Gastroesophageal sphincter (tissue), 4 donors: ENCODE data around the gene EPHA10. TPM values are rescaled to one million over a fixed set of nuclear protein-coding genes. Genes with fewer than 3 reads are reported as not detected.
"Not testable (repeated sequence)": the region's sequence is repeated elsewhere in the genome, so short reads cannot be mapped to it uniquely, and the experiment has no call there.

ENCODE experiments used
- ATAC-seq: fragments of 150-250 bp; one replicate; pipeline ENCODE4 v1.9.1; 2016; ENCODE audit warnings: mild to moderate bottlenecking, moderate library complexity
- H3K27ac ChIP-seq, 4 donors: fragments of 200-600 bp; sonication (generic) in 3 of 4; 1 replicate in 3 of 4; 2 replicates in 1 of 4; pipeline ENCODE4 v1.5.1; 2016 to 2019
- H3K27me3 ChIP-seq: fragments of 200-600 bp; sonication (generic); one replicate; pipeline ENCODE4 v1.5.1; 2019
- H3K36me3 ChIP-seq, 2 donors: fragments of 200-600 bp; sonication (generic); one replicate each; pipeline ENCODE4 v1.5.1; 2019; ENCODE audit warnings: control low read depth in 1 of 2
- H3K4me1 ChIP-seq, 3 donors: fragments of 200-600 bp; sonication (generic); 1 replicate in 2 of 3; 2 replicates in 1 of 3; pipeline ENCODE4 v1.5.1; 2016 to 2019; ENCODE audit warnings: control low read depth in 2 of 3
- H3K4me3 ChIP-seq, 2 donors: fragments of 200-600 bp; sonication (generic); one replicate each; pipeline ENCODE4 v1.5.1; 2019; ENCODE audit warnings: mild to moderate bottlenecking in 1 of 2, moderate library complexity in 1 of 2
- H3K9me3 ChIP-seq, 3 donors: fragments of 200-600 bp; sonication (generic); one replicate each; pipeline ENCODE4 v1.5.1; 2017 to 2019; ENCODE audit warnings: control low read depth in 2 of 3
- EP300 ChIP-seq: sonication (generic); formaldehyde crosslinking; IDR thresholded peaks from one replicate; pipeline ENCODE4 v1.6.1; 2017; ENCODE audit warnings: antibody characterized with exemption, mild to moderate bottlenecking
- POLR2A ChIP-seq, 2 donors: fragments of 450-650 bp; IDR thresholded peaks; one replicate each; pipeline ENCODE4 v1.6.1; 2017; ENCODE audit warnings: antibody characterized with exemption in 2 of 2, mild to moderate bottlenecking in 2 of 2, moderate library complexity in 1 of 2
- POLR2AphosphoS5 ChIP-seq: sonication (generic); formaldehyde crosslinking; IDR thresholded peaks from one replicate; pipeline ENCODE4 v1.6.1; 2017; ENCODE audit warnings: antibody characterized with exemption
- WGBS, 2 donors: methylation state at CpG; one replicate each; pipeline ENCODE4 v1.1.5; 2018; ENCODE audit warnings: low coverage in 1 of 2; 5-methylcytosine and 5-hydroxymethylcytosine counted together
- total RNA-seq, 4 donors: library from RNA; depleted of rRNA; stranded (reverse); fragments of >200 nt; gene quantifications; one replicate each; pipeline ENCODE4 v1.1.0, GENCODE V29; 2016
- TF ChIP-seq, protein P1 (sequence below), 4 experiments: fragments of 200-600 bp in 2 of 4; fragments of 450-650 bp in 2 of 4; sonication (generic) in 1 of 4; IDR thresholded peaks; one replicate each; pipeline ENCODE4 v1.5.1; 2017 to 2019; ENCODE audit warnings: antibody characterized with exemption in 4 of 4, mild to moderate bottlenecking in 2 of 4, moderate library complexity in 2 of 4

The EPHA10 gene
- total RNA-seq, 4 donors from 2014 or later: 0.12 to 0.93 (median 0.51) TPM

DNA sequence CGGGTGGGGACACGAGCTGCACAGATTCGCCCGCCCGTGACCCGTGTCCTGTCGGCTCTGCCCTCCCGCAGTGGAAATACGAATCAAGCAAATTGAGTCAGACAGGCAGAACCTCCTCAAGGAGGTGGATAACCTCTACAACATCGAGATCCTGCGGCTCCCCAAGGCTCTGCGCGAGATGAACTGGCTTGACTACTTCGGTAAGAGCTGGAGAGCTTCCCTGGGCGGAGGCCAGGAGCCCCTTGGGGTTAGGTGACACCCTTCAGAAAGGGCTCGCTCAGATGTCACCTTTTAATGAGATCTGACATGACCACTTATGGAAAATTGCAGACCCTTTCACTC, 72.1 kb downstream of the EPHA10 start:
- H3K27ac ChIP-seq: peak overlapping the region in 2 of 4 donors; percentile 90 to 93
- no peaks in the 10 kb centered on the region for H3K9me3 ChIP-seq
- H3K36me3 ChIP-seq: peaks cover 0 to 5% of the 10 kb centered on the region in 2 donors
- peak overlapping the region; percentile 38 to 79 for H3K4me3 ChIP-seq
- 0% methylated on average over 1 of the region's 16 CpGs for WGBS, 2 donors
- TF ChIP-seq, protein P1, sequence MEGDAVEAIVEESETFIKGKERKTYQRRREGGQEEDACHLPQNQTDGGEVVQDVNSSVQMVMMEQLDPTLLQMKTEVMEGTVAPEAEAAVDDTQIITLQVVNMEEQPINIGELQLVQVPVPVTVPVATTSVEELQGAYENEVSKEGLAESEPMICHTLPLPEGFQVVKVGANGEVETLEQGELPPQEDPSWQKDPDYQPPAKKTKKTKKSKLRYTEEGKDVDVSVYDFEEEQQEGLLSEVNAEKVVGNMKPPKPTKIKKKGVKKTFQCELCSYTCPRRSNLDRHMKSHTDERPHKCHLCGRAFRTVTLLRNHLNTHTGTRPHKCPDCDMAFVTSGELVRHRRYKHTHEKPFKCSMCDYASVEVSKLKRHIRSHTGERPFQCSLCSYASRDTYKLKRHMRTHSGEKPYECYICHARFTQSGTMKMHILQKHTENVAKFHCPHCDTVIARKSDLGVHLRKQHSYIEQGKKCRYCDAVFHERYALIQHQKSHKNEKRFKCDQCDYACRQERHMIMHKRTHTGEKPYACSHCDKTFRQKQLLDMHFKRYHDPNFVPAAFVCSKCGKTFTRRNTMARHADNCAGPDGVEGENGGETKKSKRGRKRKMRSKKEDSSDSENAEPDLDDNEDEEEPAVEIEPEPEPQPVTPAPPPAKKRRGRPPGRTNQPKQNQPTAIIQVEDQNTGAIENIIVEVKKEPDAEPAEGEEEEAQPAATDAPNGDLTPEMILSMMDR (IDR thresholded peaks at IDR 0.05): no peak
- TF ChIP-seq EP300: no peak
- TF ChIP-seq POLR2A (IDR thresholded peaks at IDR 0.05): no peak
- no peak for TF ChIP-seq POLR2AphosphoS5
- no peak for ATAC-seq
- H3K4me1 ChIP-seq: peaks cover 2 to 42% (median 24%) of the 10 kb centered on the region in 3 donors
- H3K27me3 ChIP-seq: no peaks in the 10 kb centered on the region

DNA sequence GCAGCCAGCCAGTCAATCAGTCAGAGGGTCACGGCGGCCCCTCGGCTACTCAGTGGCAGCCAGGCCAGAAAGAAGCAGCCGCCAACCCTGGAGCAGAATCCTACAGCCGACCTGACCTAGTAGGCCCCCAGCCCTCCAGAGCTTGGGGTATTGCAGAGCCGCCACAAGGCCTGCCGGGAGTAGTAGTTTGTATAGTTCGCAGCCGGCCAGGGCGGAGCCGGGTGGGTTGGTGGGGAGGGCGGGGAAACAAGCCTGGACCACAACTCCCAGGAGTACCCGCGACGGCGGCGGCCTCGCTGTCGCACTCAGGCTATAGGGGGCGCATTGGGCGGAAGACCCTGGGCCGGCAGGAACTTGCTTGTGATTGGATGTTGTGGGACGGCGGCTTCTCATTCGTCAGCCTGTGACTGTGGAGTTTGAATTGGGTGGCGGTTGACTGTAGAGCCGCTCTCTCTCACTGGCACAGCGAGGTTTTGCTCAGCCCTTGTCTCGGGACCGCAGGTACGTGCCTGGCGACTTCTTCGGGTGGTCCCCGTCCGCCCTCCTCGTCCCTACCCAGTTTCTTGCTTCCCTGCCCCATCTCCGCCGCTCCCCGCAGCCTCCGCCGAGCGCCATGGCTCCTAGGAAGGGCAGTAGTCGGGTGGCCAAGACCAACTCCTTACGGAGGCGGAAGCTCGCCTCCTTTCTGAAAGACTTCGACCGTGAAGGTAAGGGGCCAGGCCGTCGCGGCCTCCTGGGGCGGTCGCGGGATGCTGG, 72.7 kb downstream of the EPHA10 start, which contains the start of gene CDCA8:
CDCA8 (plus strand) TSS at position 439 of the 756 bp plus-strand sequence; CDS start at position 614, 175 bp downstream.
- 0 to 1% methylated on average over 1 to 26 of the region's 54 CpGs for WGBS, 2 donors
- Histone ChIP-seq H3K4me1 (peaks cover 2 to 47% (median 24%) of the 10 kb centered on the region in 3 donors), H3K27me3 (no peaks in the 10 kb centered on the region), H3K4me3 (peak within 1 kb of the TSS; percentile 48 to 79), H3K36me3 (peaks cover 0 to 11% of the 10 kb centered on the region in 2 donors), H3K9me3 (no peaks in the 10 kb centered on the region), H3K27ac (peak within 1 kb of the TSS; percentile 57 to 93 (median 90))
- ATAC-seq: peak; percentile 96
- TF ChIP-seq, protein P1 (IDR thresholded peaks at IDR 0.05): peak in 3 of 4 experiments; percentile 51 to 75 (median 65)
- TF ChIP-seq POLR2A (IDR thresholded peaks at IDR 0.05) (peak in 1 of 2 donors; percentile 9), POLR2AphosphoS5 (peak; percentile 41), EP300 (no peak)

DNA sequence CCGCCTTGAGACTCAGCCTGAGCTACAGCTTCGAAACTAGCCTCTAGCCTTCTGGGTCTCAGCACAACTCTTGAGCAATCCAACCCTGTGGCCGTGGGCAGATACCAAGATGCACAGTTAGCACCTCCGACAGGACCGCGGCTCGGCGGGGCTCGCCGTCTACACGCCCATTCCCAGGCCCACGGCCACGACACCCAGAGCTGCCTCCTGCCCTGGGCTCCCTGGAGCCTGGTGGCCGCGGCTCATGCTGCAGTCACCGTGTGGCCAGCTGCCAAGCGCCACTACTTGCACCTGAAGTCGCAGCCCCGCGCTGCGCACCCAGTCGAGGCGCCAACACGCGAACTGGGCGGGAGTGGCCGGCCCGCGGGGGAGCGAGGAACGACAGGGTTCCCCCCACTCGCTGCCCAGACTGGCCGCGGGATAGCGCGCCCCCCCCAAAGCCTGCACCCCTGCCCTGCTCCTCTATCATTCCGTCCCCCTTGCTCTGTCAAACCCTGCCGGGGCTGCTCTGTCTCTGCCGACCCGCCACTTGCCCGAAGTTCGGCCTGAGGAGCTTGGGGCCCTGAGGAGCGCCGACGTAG, 73.3 kb downstream of the EPHA10 start:
- no CpG with 5 or more reads among the region's 45 CpGs for WGBS, 2 donors
- Histone ChIP-seq H3K9me3 (no peaks in the 10 kb centered on the region), H3K4me1 (peaks cover 2 to 47% (median 24%) of the 10 kb centered on the region in 3 donors), H3K27ac (peak overlapping the region; percentile 57 to 93 (median 90)), H3K4me3 (peak overlapping the region; percentile 48 to 79), H3K27me3 (no peaks in the 10 kb centered on the region), H3K36me3 (peaks cover 0 to 18% of the 10 kb centered on the region in 2 donors)
- peak; percentile 14 for ATAC-seq
- TF ChIP-seq POLR2A (IDR thresholded peaks at IDR 0.05): no peak
- TF ChIP-seq POLR2AphosphoS5: no peak
- TF ChIP-seq, protein P1 (IDR thresholded peaks at IDR 0.05): peak in 1 of 4 experiments; percentile 14
- no peak for TF ChIP-seq EP300

DNA sequence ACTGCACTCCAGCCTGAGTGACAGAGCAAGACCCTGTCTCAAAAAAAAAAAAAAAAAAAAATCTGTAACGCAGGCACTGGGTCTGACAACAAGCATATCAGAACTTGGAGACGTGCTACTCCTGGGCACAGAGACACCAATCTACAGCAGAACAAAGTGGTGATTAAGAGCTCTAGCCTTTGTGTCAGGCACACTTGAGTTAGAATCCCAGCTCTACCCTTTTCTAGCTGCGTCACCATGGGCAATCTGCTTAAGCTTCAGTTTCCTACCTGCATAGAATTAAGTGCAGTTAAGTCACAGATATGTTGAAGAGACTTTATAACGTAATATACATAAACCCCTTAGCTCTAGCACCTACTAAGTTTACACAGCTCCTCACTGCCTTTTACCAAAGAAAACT, 76.0 kb downstream of the EPHA10 start:
- Histone ChIP-seq H3K4me3 (peak overlapping the region in 1 of 2 donors; percentile 79), H3K36me3 (peaks cover 0 to 44% of the 10 kb centered on the region in 2 donors), H3K4me1 (peaks cover 2 to 47% (median 24%) of the 10 kb centered on the region in 3 donors), H3K27me3 (no peaks in the 10 kb centered on the region), H3K27ac (no peak overlapping the region), H3K9me3 (no peaks in the 10 kb centered on the region)
- no peak for TF ChIP-seq POLR2A (IDR thresholded peaks at IDR 0.05)
- TF ChIP-seq, protein P1 (IDR thresholded peaks at IDR 0.05): no peak
- TF ChIP-seq EP300: no peak
- TF ChIP-seq POLR2AphosphoS5: no peak
- WGBS, 2 donors: 78% methylated on average over 4 of the region's 4 CpGs
- no peak for ATAC-seq

DNA sequence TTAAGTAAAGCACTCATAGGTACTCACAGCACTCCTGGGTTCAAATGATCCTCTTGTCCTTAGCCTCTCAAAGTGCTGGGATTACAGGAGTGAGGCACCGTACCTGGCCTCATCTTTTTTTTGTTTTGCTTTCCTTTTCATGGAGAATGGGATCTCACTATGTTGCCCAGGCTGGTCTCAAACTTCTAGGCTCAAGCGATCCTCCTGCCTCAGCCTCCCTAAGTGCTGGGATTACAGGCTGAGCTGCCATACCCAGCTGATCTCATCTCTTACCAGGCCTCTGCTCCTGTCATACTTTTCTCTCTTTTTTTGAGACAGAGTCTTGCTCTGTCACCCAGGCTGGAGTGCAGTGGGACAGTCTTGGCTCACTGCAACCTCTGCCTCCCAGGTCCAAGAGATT, 77.2 kb downstream of the EPHA10 start:
- H3K27me3 ChIP-seq, H3K27ac ChIP-seq, ATAC-seq, H3K9me3 ChIP-seq, H3K4me3 ChIP-seq: not testable (repeated sequence)
- Histone ChIP-seq H3K4me1 (peaks cover 2 to 42% (median 22%) of the 10 kb centered on the region in 3 donors), H3K36me3 (peaks cover 3 to 56% of the 10 kb centered on the region in 2 donors)
- WGBS, 2 donors: 81 to 100% methylated on average over 2 of the region's 2 CpGs
